PFSK-1 (cell line): ENCODE data around the gene EXOC6.

ENCODE experiments used
- FOXP2 ChIP-seq: optimal IDR thresholded peaks from 2 replicates; pipeline ENCODE3; 2011; ENCODE audit warnings: borderline replicate concordance, control low read depth, inconsistent platforms; ENCODE audit not compliant: insufficient read depth; ENCODE audit errors: extremely low read length, extremely low read depth
- POLR2AphosphoS5 ChIP-seq: IDR thresholded peaks from 2 replicates; pipeline ENCODE4 v1.6.1; 2012; ENCODE audit warnings: low read depth, mild to moderate bottlenecking, control low read depth, low read length, moderate library complexity
- REST ChIP-seq, 2 experiments: IDR thresholded peaks; 2 replicates each; pipeline versions ENCODE4 v1.6.1 to v1.8.0; 2011 to 2012; ENCODE audit warnings: low read depth in 2 of 2, low read length in 2 of 2, control low read depth in 1 of 2, inconsistent platforms in 1 of 2, mild to moderate bottlenecking in 1 of 2, moderate library complexity in 1 of 2; ENCODE audit not compliant: insufficient read depth in 1 of 2
- SIN3A ChIP-seq: IDR thresholded peaks from 2 replicates; pipeline ENCODE4 v1.6.1; 2012; ENCODE audit warnings: mild to moderate bottlenecking, low read length, moderate library complexity, borderline replicate concordance; ENCODE audit not compliant: insufficient read depth
- TAF1 ChIP-seq: IDR thresholded peaks from 2 replicates; pipeline ENCODE4 v1.6.1; 2012; ENCODE audit warnings: low read length, control low read depth, borderline replicate concordance; ENCODE audit not compliant: insufficient read depth

The EXOC6 gene

GRCh38 chr10:92846854-92847201, 1.5 kb upstream of the EXOC6 start:
- TF ChIP-seq POLR2AphosphoS5 (no peak), REST (IDR thresholded peaks at IDR 0.05; ENCODE audit: insufficient read depth in 1 of 2, low read depth in 2 of 2, low read length in 2 of 2) (no peak), FOXP2 (no peak), TAF1 (no peak), SIN3A (no peak)

- TF ChIP-seq POLR2AphosphoS5 (no peak), SIN3A (no peak), REST (IDR thresholded peaks at IDR 0.05; ENCODE audit: insufficient read depth in 1 of 2, low read depth in 2 of 2, low read length in 2 of 2) (no peak), TAF1 (no peak), FOXP2 (no peak)
These were observed 987 bp upstream of the EXOC6 start for GRCh38 chr10:92847202-92847864.

GRCh38 chr10:92848037-92848440, 281 bp upstream of the EXOC6 start:
- TF ChIP-seq TAF1 (no peak), SIN3A (no peak), FOXP2 (no peak)

- TF ChIP-seq SIN3A = no peak
- no peak for TF ChIP-seq TAF1
- no peak for TF ChIP-seq FOXP2
- no peak for TF ChIP-seq REST (IDR thresholded peaks at IDR 0.05; ENCODE audit: insufficient read depth in 1 of 2, low read depth in 2 of 2, low read length in 2 of 2)
- no peak for TF ChIP-seq POLR2AphosphoS5
These were observed 860 bp downstream of the EXOC6 start for GRCh38 chr10:92849234-92849525.

GRCh38 chr10:92849576-92850090, 1.3 kb downstream of the EXOC6 start:
- no peak for TF ChIP-seq REST (IDR thresholded peaks at IDR 0.05; ENCODE audit: insufficient read depth in 1 of 2, low read depth in 2 of 2, low read length in 2 of 2)
- no peak for TF ChIP-seq TAF1

- TF ChIP-seq FOXP2 = no peak
- TF ChIP-seq SIN3A = no peak
- TF ChIP-seq TAF1 = no peak
- TF ChIP-seq POLR2AphosphoS5 = no peak
- no peak for TF ChIP-seq REST (IDR thresholded peaks at IDR 0.05; ENCODE audit: insufficient read depth in 1 of 2, low read depth in 2 of 2, low read length in 2 of 2)
These were observed 1.9 kb downstream of the EXOC6 start for GRCh38 chr10:92850185-92850584.
